Measurements from ENCODE around the gene MCTP1. TPM values are rescaled to one million over a fixed set of nuclear protein-coding genes. Genes with fewer than 3 reads are reported as not detected.

MCTP1 gene
- total RNA-seq, 1 experiment from 2014 or later = 0.44 TPM

GRCh38 chr5:94916619-94917018 lies 368.3 kb downstream of the MCTP1 start:
- ChIA-PET CTCF (no interaction called here), POLR2A (no interaction called here), RAD21 (ENCODE audit: low non-redundant PET in 1 of 2, low total read pairs in 2 of 2, uncharacterized antibody in 2 of 2, unreplicated experiment in 2 of 2) (no interaction called here)
- DNase-seq (ENCODE audit: low read depth, low spot score) (no peak), ATAC-seq (no peak)
- Histone ChIP-seq H3K79me2 (ENCODE audit: insufficient read depth, low read length) (no peaks in the 10 kb centered on the region), H3K4me3 (replicated peaks in 1 of 2; ENCODE audit: low read depth in 1 of 2, low read length in 2 of 2) (no peak overlapping the region), H3K27ac (ENCODE audit: low read depth, low read length) (no peak overlapping the region), H3K27me3 (ENCODE audit: insufficient read depth, low read length) (no peaks in the 10 kb centered on the region), H3K9ac (ENCODE audit: low read length) (no peak overlapping the region), H3K4me2 (ENCODE audit: low read length) (no peak overlapping the region), H3K9me3 (ENCODE audit: control insufficient read depth in 1 of 2, insufficient read depth in 1 of 2, low read depth in 1 of 2, low read length in 2 of 2) (no peaks in the 10 kb centered on the region), H4K20me1 (ENCODE audit: insufficient read depth) (no peaks in the 10 kb centered on the region), H3K4me1 (ENCODE audit: control insufficient read depth in 1 of 2, insufficient read depth in 2 of 2, low read length in 2 of 2) (no peaks in the 10 kb centered on the region), H3K9me2 (ENCODE audit: insufficient read depth) (no peaks in the 10 kb centered on the region), H3K36me3 (ENCODE audit: control insufficient read depth in 1 of 2, insufficient read depth in 2 of 2, low read length in 2 of 2) (no peaks in the 10 kb centered on the region), H2AFZ (ENCODE audit: low read depth, low read length, poor library complexity, severe bottlenecking) (no peak overlapping the region)
- intact Hi-C loops (cut with micrococcal nuclease) = no loop called here
- BruUV-seq (replicated peaks) = no TSS peak
- no peak for TF ChIP-seq EZH2phosphoT487 (IDR thresholded peaks at IDR 0.05; ENCODE audit: borderline replicate concordance)
- TF ChIP-seq ATF3 (IDR thresholded peaks at IDR 0.05) = no peak
- TF ChIP-seq SRF (IDR thresholded peaks at IDR 0.05; ENCODE audit: low read depth) = no peak
- no peak for TF ChIP-seq REST (IDR thresholded peaks at IDR 0.05; ENCODE audit: low read depth)
- TF ChIP-seq SP1 (IDR thresholded peaks at IDR 0.05; ENCODE audit: low read depth) = no peak
- no peak for TF ChIP-seq EZH2 (IDR thresholded peaks at IDR 0.05)
- no peak for TF ChIP-seq EGR1 (IDR thresholded peaks at IDR 0.05; ENCODE audit: low read depth)
- TF ChIP-seq CTCF (IDR thresholded peaks at IDR 0.05 in 2 of 3, conservative IDR thresholded peaks at IDR 0.05 in 1 of 3; ENCODE audit: borderline replicate concordance in 1 of 3, insufficient read depth in 1 of 3, low read depth in 2 of 3, low read length in 2 of 3) = no peak
- no peak for TF ChIP-seq RAD21 (IDR thresholded peaks at IDR 0.05; ENCODE audit: low read depth)
- no peak for TF ChIP-seq ELF1 (IDR thresholded peaks at IDR 0.05; ENCODE audit: borderline replicate concordance, low read depth)
- TF ChIP-seq FOSL1 (IDR thresholded peaks at IDR 0.05; ENCODE audit: low read depth) = no peak
- TF ChIP-seq JUND (IDR thresholded peaks at IDR 0.05) = no peak

Measured in HCT116 (cell line).